Measurements from ENCODE around the gene TAF4B.
A peak's percentile ranks its signal among the peaks of the same experiment; 100 is the strongest.

The TAF4B gene

DNA sequence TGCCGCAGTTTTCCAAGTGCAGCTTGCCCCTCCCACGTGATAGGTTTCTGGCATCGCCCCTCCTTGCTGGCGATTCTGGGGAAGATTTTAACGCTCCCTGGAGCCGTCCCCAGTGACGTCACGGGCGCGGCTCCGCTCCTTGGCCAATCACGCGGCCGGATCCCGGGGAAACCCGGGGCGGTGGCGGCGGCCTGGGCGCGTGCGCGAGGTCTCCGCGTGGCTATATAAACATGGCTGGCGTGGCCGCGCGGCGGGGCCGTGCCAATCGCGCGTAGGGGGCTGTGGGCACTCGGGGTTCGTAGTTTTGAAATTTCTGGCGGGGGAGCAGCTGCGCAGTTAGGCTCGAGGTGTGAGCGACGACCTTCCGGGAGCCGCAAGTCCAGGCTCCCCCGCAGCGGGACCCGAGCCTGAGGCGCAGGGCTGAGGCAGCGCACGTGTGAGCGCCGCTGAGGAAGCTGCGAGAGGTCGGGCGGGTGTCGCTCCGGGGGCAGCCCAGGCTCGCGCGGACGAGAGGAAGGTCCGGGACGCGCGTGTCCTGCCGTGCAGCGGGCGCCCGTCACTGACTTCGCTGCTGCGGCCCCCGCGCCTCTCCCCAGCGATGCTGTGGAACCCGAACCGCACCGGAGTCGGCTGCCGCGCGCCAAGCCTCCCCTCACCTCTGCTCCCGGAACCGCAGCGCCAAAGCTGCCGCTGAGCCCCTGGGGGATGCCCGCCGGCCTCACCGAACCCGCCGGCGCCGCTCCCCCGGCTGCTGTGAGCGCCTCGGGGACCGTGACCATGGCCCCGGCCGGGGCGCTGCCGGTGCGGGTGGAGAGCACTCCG lies at the start of gene TAF4B:
TAF4B (plus strand) TSS at position 217 of the 822 bp plus-strand sequence; CDS start at position 706, 489 bp downstream.
- TF ChIP-seq, protein P1, sequence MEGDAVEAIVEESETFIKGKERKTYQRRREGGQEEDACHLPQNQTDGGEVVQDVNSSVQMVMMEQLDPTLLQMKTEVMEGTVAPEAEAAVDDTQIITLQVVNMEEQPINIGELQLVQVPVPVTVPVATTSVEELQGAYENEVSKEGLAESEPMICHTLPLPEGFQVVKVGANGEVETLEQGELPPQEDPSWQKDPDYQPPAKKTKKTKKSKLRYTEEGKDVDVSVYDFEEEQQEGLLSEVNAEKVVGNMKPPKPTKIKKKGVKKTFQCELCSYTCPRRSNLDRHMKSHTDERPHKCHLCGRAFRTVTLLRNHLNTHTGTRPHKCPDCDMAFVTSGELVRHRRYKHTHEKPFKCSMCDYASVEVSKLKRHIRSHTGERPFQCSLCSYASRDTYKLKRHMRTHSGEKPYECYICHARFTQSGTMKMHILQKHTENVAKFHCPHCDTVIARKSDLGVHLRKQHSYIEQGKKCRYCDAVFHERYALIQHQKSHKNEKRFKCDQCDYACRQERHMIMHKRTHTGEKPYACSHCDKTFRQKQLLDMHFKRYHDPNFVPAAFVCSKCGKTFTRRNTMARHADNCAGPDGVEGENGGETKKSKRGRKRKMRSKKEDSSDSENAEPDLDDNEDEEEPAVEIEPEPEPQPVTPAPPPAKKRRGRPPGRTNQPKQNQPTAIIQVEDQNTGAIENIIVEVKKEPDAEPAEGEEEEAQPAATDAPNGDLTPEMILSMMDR (IDR thresholded peaks at IDR 0.05), result no peak

- TF ChIP-seq, protein P1 (IDR thresholded peaks at IDR 0.05), result no peak
Observed at GRCh38 chr18:26181343-26181826, 44.9 kb upstream of the TAF4B start.

DNA sequence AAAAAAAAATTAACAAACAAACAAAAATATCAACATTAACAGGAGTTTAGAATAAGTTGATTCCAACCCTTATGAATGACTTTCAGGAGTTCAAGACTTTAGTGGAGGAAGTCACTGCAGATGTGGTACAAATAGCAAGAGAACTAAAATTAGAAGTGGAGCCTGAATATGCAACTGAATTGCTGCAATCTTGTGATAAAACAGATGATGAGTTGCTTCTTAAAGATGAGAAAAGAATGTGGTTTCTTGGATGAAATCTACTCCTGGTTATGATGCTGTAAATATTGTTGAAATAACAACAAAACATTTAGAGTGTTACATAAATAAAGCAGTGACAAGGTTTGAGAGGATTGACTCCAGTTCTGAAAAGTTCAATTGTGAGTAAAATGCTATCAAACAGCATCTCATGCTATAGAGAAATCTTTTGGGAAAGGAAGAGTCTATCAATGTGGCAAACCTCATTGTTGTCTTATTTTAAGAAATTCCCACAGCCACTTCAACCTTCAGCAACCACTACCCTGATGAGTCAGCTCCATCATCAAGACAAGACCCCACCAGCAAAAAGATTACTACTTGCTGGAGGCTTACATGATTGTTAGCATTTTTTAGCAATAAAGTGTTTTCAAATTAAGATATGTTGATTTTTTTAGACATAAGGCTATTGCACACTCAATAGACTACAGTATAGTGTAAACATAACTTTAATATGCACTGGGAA lies 42.7 kb upstream of the TAF4B start:
- TF ChIP-seq, protein P1 (IDR thresholded peaks at IDR 0.05), result no peak

- TF ChIP-seq, protein P1 (IDR thresholded peaks at IDR 0.05), result peak; percentile 26; the same call in 1 of the 2 replicates
Observed at GRCh38 chr18:26185267-26185666, 41.0 kb upstream of the TAF4B start.

DNA sequence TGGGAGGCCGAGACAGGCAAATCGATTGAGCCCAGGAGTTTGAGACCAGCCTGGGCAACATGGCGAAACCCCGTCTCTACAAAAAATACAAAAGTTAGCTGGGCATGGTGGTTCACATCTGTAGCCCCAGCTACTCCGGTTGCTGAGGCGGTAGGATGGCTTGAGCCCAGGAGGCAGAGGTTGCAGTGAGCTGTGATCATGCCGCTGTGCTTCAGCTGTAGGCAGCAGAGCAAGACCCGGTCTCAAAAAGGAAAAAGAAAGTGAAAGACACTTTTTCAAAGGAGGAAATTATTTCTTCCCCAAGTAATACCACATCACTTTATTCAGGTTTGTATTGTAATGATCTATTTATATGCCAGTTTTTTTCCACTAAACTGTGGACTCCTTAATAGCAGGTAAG lies 35.7 kb upstream of the TAF4B start:
- TF ChIP-seq, protein P1 (IDR thresholded peaks at IDR 0.05), result no peak

DNA sequence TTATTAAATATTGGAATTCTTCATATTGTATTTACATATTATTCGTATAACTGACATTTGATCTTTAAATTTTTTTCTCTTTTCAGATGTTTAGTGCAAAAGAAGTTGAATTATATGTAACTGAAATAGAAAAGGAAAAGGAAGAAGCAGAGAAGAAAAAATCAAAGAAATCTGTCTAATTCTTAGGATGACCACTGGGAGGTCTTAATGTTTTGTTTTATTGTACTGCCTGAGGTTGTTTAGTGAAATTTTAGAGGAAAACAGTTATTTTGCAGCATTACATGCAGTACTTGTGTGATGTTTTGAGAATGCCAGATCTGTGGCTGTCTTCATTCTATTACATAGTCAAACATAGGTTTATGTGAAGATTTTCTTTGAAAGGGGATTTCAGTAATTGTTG lies 34.0 kb upstream of the TAF4B start:
- TF ChIP-seq, protein P1 (IDR thresholded peaks at IDR 0.05), result no peak

- TF ChIP-seq, protein P1 (IDR thresholded peaks at IDR 0.05), result no peak
Observed at GRCh38 chr18:26196605-26197004, 29.6 kb upstream of the TAF4B start.

Data from LNCAP (cell line).